Glutamatergic neuron (in vitro differentiated cells): ENCODE results near the gene EMP2. TPM values are rescaled to one million over a fixed set of nuclear protein-coding genes. Genes with fewer than 3 reads are reported as not detected.

Source experiments
- DNase-seq: peaks from one replicate; pipeline ENCODE4 v3.0.0; 2022
- H3K27ac Mint-ChIP-seq: one replicate; pipeline ENCODE4 v1.8.0; 2020; ENCODE audit warnings: mild to moderate bottlenecking, mixed read lengths, inconsistent platforms; ENCODE audit not compliant: unreplicated experiment
- H3K27me3 Mint-ChIP-seq: one replicate; pipeline ENCODE4 v1.8.0; 2020; ENCODE audit warnings: mild to moderate bottlenecking, moderate library complexity, mixed read lengths, inconsistent platforms; ENCODE audit not compliant: unreplicated experiment
- H3K36me3 Mint-ChIP-seq: one replicate; pipeline ENCODE4 v1.8.0; 2020; ENCODE audit warnings: mild to moderate bottlenecking, mixed read lengths, inconsistent platforms; ENCODE audit not compliant: unreplicated experiment
- H3K4me1 Mint-ChIP-seq: one replicate; pipeline ENCODE4 v1.8.0; 2020; ENCODE audit warnings: mild to moderate bottlenecking, low read depth, mixed read lengths, inconsistent platforms; ENCODE audit not compliant: unreplicated experiment
- H3K4me3 Mint-ChIP-seq: one replicate; pipeline ENCODE4 v1.8.0; 2020; ENCODE audit warnings: mild to moderate bottlenecking, mixed read lengths, inconsistent platforms; ENCODE audit not compliant: unreplicated experiment
- H3K9me3 Mint-ChIP-seq: one replicate; pipeline ENCODE4 v1.8.0; 2020; ENCODE audit warnings: mild to moderate bottlenecking, moderate library complexity, mixed read lengths, inconsistent platforms; ENCODE audit not compliant: unreplicated experiment
- total RNA-seq: library from RNA; stranded (reverse); fragmentation: NEBNext Ultra II Directional; extraction: Animal tissue kit (Norgen Biotek cat#: 25700); gene quantifications from one replicate; pipeline ENCODE4 v1.2.1, GENCODE V29; 2021; ENCODE audit not compliant: unreplicated experiment
- TF ChIP-seq, protein P1 (sequence below): fragments of 200-600 bp; sonication (generic); IDR thresholded peaks from one replicate; pipeline ENCODE4 v1.5.0; 2021; ENCODE audit not compliant: partially characterized antibody, unreplicated experiment

Gene EMP2
- total RNA-seq, 1 donor from 2014 or later: 27.8 TPM

- Mint-ChIP-seq H3K9me3 (no peaks in the 10 kb centered on the region), H3K27ac (no peak overlapping the region), H3K27me3 (no peaks in the 10 kb centered on the region), H3K36me3 (no peaks in the 10 kb centered on the region), H3K4me3 (no peak overlapping the region), H3K4me1 (no peaks in the 10 kb centered on the region)
- TF ChIP-seq, protein P1, sequence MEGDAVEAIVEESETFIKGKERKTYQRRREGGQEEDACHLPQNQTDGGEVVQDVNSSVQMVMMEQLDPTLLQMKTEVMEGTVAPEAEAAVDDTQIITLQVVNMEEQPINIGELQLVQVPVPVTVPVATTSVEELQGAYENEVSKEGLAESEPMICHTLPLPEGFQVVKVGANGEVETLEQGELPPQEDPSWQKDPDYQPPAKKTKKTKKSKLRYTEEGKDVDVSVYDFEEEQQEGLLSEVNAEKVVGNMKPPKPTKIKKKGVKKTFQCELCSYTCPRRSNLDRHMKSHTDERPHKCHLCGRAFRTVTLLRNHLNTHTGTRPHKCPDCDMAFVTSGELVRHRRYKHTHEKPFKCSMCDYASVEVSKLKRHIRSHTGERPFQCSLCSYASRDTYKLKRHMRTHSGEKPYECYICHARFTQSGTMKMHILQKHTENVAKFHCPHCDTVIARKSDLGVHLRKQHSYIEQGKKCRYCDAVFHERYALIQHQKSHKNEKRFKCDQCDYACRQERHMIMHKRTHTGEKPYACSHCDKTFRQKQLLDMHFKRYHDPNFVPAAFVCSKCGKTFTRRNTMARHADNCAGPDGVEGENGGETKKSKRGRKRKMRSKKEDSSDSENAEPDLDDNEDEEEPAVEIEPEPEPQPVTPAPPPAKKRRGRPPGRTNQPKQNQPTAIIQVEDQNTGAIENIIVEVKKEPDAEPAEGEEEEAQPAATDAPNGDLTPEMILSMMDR: no peak
- no peak for DNase-seq
These were observed 48.8 kb downstream of the EMP2 start for GRCh38 chr16:10531582-10531981.

- Mint-ChIP-seq H3K27ac (no peak overlapping the region), H3K4me1 (no peaks in the 10 kb centered on the region), H3K4me3 (no peak overlapping the region), H3K36me3 (no peaks in the 10 kb centered on the region), H3K27me3 (no peaks in the 10 kb centered on the region), H3K9me3 (no peaks in the 10 kb centered on the region)
- TF ChIP-seq, protein P1: no peak
- DNase-seq: no peak
These were observed 49.7 kb downstream of the EMP2 start for GRCh38 chr16:10530685-10531084.

DNA sequence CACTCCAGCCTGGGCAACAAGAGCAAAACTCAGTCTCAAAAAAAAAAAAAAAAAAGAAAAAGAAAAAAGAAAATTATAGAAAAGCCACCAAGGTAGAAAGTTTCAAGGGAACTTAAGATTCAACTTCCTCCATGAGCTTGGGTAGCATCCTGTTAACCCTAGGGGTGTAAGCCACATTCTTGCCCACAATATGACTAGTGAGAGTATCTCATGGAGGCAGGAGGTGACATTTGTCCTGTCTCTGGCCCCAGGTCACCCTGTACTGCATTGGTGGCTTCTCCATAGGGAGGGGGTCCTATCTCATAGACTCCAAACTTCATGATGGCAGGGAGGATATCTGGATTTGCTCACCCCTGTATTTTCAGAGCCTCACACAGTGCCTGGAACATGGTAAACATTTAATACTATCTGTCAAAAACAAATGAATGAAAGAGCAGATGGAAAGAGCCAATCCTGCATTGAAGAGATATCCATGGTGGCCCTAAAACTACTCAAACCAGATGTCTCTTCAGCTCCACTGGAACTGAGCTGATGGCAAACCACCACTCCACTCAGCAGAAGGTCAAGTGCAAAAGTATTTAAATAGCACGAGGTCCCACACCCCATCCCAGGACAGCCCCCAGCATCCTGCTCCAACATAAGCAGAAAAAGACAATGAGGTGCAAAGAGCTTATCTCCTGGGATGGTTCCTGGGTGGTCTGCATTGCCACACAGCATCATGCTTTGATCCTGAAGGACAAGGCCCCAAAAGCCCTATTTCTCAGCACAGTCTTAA is 50.3 kb downstream of the EMP2 start:
- Mint-ChIP-seq H3K4me1 (no peaks in the 10 kb centered on the region), H3K27ac (no peak overlapping the region), H3K9me3 (no peaks in the 10 kb centered on the region), H3K27me3 (no peaks in the 10 kb centered on the region), H3K4me3 (no peak overlapping the region), H3K36me3 (no peaks in the 10 kb centered on the region)
- DNase-seq: no peak
- TF ChIP-seq, protein P1: no peak

DNA sequence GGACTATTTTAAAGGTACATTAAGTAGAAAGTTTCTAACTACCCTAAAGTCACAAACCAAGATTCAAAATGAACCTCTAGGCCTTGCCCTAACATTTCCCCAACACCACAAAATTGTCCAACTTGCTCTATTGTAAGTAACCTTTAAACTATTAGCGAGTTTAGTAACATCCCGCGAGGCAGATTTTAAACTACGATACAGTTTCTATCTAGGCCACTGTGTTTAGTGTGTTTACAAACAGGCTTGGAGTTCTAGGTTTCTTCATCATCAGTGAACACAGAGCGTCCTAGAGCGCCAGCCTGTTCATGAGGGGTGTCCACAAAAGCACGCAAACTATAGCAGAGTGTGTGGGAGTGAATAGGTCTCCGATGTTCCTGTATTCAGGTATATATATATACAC is 51.8 kb downstream of the EMP2 start:
- no peak overlapping the region for H3K27ac Mint-ChIP-seq
- H3K4me3 Mint-ChIP-seq: no peak overlapping the region
- no peak for DNase-seq
- H3K27me3 Mint-ChIP-seq: no peaks in the 10 kb centered on the region
- TF ChIP-seq, protein P1: no peak
- no peaks in the 10 kb centered on the region for H3K36me3 Mint-ChIP-seq
- no peaks in the 10 kb centered on the region for H3K9me3 Mint-ChIP-seq
- no peaks in the 10 kb centered on the region for H3K4me1 Mint-ChIP-seq

DNA sequence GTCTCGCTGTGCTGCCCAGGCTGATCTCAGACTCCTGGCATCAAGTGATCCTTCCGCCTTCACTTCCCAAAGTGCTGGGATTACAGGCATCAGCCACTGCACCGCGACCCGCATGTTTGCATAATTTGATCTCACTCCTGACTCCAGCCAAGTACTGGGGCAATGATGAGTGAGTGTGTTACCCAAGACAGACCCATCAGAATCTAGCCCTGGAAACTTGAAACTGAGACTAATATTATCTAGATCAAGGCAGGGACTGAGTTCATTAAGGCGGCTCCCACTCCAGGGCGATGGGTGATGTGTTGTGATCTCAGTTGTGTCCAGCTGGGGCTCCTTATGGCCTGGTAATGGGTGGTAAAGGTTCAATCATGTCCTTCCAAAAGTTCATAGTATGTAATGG is 53.4 kb downstream of the EMP2 start:
- no peak overlapping the region for H3K27ac Mint-ChIP-seq
- H3K36me3 Mint-ChIP-seq: no peaks in the 10 kb centered on the region
- H3K4me3 Mint-ChIP-seq: no peak overlapping the region

More for the DNA sequence above, 53.4 kb downstream of the EMP2 start:
- TF ChIP-seq, protein P1: no peak
- no peak for DNase-seq
- no peaks in the 10 kb centered on the region for H3K9me3 Mint-ChIP-seq
- no peaks in the 10 kb centered on the region for H3K4me1 Mint-ChIP-seq
- no peaks in the 10 kb centered on the region for H3K27me3 Mint-ChIP-seq
